OCI-LY7 (cell line): Measurements from ENCODE around the gene TUBA8. TPM values are rescaled to one million over a fixed set of nuclear protein-coding genes. Genes with fewer than 3 reads are reported as not detected.
"Not testable (repeated sequence)": the region's sequence is repeated elsewhere in the genome, so short reads cannot be mapped to it uniquely, and the experiment has no call there.

Experiments
- BruUV-seq: library from RNA; stranded (reverse); fragments of 400-500 nt; replicated peaks from 2 replicates; lab custom pipeline; 2021; lab: Mats Ljungman, UMichigan
- CTCF ChIA-PET: fragments of 300-600 bp; sonication (Branson Sonifier 250); formaldehyde crosslinking; loops from one replicate; lab custom pipeline; 2022; ENCODE audit warnings: antibody characterized with exemption; ENCODE audit not compliant: unreplicated experiment; lab: Charles Lee
- POLR2A ChIA-PET: fragments of 300-600 bp; sonication (Branson Sonifier 250); formaldehyde crosslinking; loops from one replicate; lab custom pipeline; 2022; ENCODE audit warnings: antibody characterized with exemption; lab: Charles Lee
- DNase-seq: peaks from one replicate; pipeline ENCODE4 v3.0.0-alpha.2; 2015; ENCODE audit warnings: low spot score
- H2AFZ ChIP-seq: fragments of 200-600 bp; sonication (generic), shearing (Covaris generic); 2 replicates; pipeline ENCODE4 v1.6.1; 2014; ENCODE audit warnings: mild to moderate bottlenecking, antibody characterized with exemption, low read length, moderate library complexity
- H3K27ac ChIP-seq: fragments of 200-600 bp; sonication (generic); 2 replicates; pipeline ENCODE4 v1.5.1; 2014; ENCODE audit warnings: mixed run types, low read depth, mild to moderate bottlenecking, moderate library complexity, low read length, inconsistent platforms; ENCODE audit not compliant: poor library complexity, severe bottlenecking
- H3K36me3 ChIP-seq: fragments of 200-600 bp; sonication (generic); 2 replicates; pipeline ENCODE4 v1.6.1; 2014; ENCODE audit warnings: mild to moderate bottlenecking, antibody characterized with exemption, low read length, moderate library complexity, mixed read lengths; ENCODE audit not compliant: insufficient read depth
- H3K4me1 ChIP-seq: fragments of 200-600 bp; sonication (generic); 2 replicates; pipeline ENCODE4 v1.5.1; 2014; ENCODE audit warnings: mild to moderate bottlenecking, low read length; ENCODE audit not compliant: insufficient read depth, poor library complexity, severe bottlenecking
- H3K4me2 ChIP-seq: fragments of 200-600 bp; sonication (generic); 2 replicates; pipeline ENCODE4 v1.6.1; 2014; ENCODE audit warnings: mild to moderate bottlenecking, low read length
- H3K4me3 ChIP-seq: fragments of 200-600 bp; sonication (generic); 2 replicates; pipeline ENCODE4 v1.5.1; 2014; ENCODE audit warnings: mild to moderate bottlenecking, low read depth, low read length; ENCODE audit not compliant: poor library complexity, severe bottlenecking
- H3K79me2 ChIP-seq: fragments of 200-600 bp; sonication (generic); 2 replicates; pipeline ENCODE4 v1.6.1; 2016; ENCODE audit warnings: low read depth, mild to moderate bottlenecking, low read length, moderate library complexity, mixed read lengths; ENCODE audit not compliant: insufficient read depth
- H3K9me2 ChIP-seq: fragments of 200-600 bp; sonication (generic); 2 replicates; pipeline ENCODE4 v1.6.1; 2016; ENCODE audit warnings: mild to moderate bottlenecking, low read length, mixed read lengths; ENCODE audit not compliant: insufficient read depth
- H3K9me3 ChIP-seq: fragments of 200-600 bp; sonication (generic); 2 replicates; pipeline ENCODE4 v1.6.1; 2014; ENCODE audit warnings: mild to moderate bottlenecking, mixed run types, low read length, mixed read lengths
- H4K20me1 ChIP-seq: fragments of 200-600 bp; sonication (generic); 2 replicates; pipeline ENCODE4 v1.6.1; 2014; ENCODE audit warnings: mild to moderate bottlenecking, antibody characterized with exemption, low read length, moderate library complexity, mixed read lengths; ENCODE audit not compliant: insufficient read depth
- EZH2phosphoT487 ChIP-seq: fragments of 200-600 bp; sonication (generic); IDR thresholded peaks from 2 replicates; pipeline ENCODE4 v1.6.1; 2018; ENCODE audit warnings: low read depth, borderline replicate concordance, mild to moderate bottlenecking, mixed run types, antibody characterized with exemption, low read length, moderate library complexity, mixed read lengths
- intact Hi-C: fragments of 100-400 bp; cut with micrococcal nuclease; formaldehyde crosslinking; loops from one replicate; pipeline ENCODE4 v1.10.0; 2022; ENCODE audit not compliant: unreplicated experiment
- total RNA-seq, 2 experiments: library from RNA; depleted of rRNA in 1 of 2; stranded (reverse); fragments of >200 nt in 1 of 2; shearing (Covaris generic) in 1 of 2; gene quantifications; 2 replicates each; pipeline ENCODE4 v1.2.3, GENCODE V29; 2014 to 2022
- TF ChIP-seq, protein P1 (sequence below): fragments of 200-600 bp; sonication (generic); conservative IDR thresholded peaks from 2 replicates; pipeline ENCODE4 v1.5.1; 2014; ENCODE audit warnings: mild to moderate bottlenecking, antibody characterized with exemption, low read length, moderate library complexity, mixed read lengths

The TUBA8 gene
- total RNA-seq, 2 experiments from 2014 or later = 1.9 to 2.0 TPM

DNA sequence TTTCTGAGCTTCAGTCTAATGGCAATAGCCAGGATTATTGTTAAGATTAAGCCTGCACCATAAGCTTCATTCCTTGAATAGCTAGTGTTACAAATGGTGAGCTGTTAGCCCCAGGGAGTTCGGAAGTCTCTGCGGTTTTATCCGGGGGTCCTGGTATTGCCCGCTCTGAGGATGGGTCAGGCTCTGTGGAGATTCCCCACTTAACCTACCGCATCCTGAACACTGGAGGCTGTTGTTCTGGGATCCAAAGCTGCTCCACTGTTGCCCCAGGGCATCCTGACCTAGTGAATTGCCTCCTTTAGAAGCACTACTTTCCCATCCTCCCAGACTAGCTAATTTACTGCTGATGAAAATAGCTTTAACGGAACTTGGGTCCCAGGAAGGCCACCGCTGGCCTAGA lies 47.3 kb upstream of the TUBA8 start:
- H3K9me2 ChIP-seq = no peaks in the 10 kb centered on the region
- BruUV-seq = no TSS peak
- no peaks in the 10 kb centered on the region for H3K36me3 ChIP-seq
- no peaks in the 10 kb centered on the region for H4K20me1 ChIP-seq
- no peak overlapping the region for H2AFZ ChIP-seq
- intact Hi-C loops = no loop called here
- ChIA-PET CTCF (interaction anchor here (0.9 to 1.1 kb wide), 2 partner anchors 35 to 38 kb away, joined by 3 read pairs; no protein-coding TSS in a partner anchor), POLR2A (interaction anchor here (0.6 to 2.4 kb wide), 8 partner anchors 9 to 888 kb away, joined by 3 to 7 read pairs (median 3); partner anchors contain the start of gene PEX26)
- H3K4me3 ChIP-seq = no peak overlapping the region
- H3K4me1 ChIP-seq = peaks cover 73% of the 10 kb centered on the region
- no peak for DNase-seq
- no peak for TF ChIP-seq EZH2phosphoT487
- TF ChIP-seq, protein P1, sequence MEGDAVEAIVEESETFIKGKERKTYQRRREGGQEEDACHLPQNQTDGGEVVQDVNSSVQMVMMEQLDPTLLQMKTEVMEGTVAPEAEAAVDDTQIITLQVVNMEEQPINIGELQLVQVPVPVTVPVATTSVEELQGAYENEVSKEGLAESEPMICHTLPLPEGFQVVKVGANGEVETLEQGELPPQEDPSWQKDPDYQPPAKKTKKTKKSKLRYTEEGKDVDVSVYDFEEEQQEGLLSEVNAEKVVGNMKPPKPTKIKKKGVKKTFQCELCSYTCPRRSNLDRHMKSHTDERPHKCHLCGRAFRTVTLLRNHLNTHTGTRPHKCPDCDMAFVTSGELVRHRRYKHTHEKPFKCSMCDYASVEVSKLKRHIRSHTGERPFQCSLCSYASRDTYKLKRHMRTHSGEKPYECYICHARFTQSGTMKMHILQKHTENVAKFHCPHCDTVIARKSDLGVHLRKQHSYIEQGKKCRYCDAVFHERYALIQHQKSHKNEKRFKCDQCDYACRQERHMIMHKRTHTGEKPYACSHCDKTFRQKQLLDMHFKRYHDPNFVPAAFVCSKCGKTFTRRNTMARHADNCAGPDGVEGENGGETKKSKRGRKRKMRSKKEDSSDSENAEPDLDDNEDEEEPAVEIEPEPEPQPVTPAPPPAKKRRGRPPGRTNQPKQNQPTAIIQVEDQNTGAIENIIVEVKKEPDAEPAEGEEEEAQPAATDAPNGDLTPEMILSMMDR = no peak
- H3K4me2 ChIP-seq = no peak overlapping the region
- H3K9me3 ChIP-seq = no peaks in the 10 kb centered on the region
- 0 out of 2 replicates have a peak, but pooled peaks cover 1% of the 10 kb centered on the region for H3K79me2 ChIP-seq
- H3K27ac ChIP-seq = no peak overlapping the region

DNA sequence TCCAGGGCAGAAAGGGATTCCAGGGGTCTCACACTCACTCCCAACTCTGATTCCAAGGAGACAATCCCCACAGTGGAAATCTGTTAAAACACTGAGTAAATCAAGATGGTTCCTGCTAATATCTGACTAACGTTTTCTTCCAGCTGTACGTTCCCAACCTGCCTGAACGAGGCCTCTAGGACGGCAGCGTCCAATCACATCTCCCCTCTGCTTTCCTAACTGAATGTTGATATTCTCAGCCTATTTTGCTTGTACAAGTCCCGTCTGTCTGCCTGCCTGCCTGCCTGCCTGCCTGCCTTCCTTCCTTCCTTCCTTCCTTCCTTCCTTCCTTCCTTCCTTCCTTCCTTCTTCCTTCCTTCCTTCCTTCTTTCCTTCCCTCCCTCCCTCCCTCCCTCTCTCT lies 46.9 kb upstream of the TUBA8 start:
- BruUV-seq, H4K20me1 ChIP-seq, H2AFZ ChIP-seq, H3K9me2 ChIP-seq, DNase-seq, H3K9me3 ChIP-seq, CTCF ChIA-PET, H3K4me2 ChIP-seq, H3K36me3 ChIP-seq, H3K79me2 ChIP-seq, intact Hi-C loops, H3K4me3 ChIP-seq, H3K27ac ChIP-seq: not testable (repeated sequence)
- H3K4me1 ChIP-seq = peaks cover 73% of the 10 kb centered on the region
- POLR2A ChIA-PET = interaction anchor here (0.6 to 2.4 kb wide), 5 partner anchors 12 to 35 kb away, joined by 3 to 7 read pairs (median 3); partner anchors contain the start of gene PEX26

DNA sequence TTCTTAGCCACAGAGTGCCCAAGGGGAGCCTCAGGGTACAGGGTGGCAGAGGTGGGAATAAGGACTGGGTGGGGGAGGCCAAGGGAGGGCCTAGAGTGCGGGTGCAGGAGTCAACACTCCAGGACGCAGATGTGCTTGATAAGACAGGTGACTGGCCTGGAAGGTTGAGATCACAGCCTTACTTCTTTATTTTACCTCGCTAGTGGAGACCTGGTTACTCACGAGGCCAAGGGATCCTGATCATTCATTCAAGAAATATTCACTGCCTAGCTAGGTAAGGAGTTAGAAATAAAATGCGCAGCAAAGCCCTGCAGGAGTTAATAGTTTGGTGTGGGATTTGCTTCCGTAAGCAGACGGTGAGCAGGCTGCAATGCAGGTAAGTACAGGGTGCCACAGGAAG lies 46.0 kb upstream of the TUBA8 start:
- BruUV-seq = no TSS peak
- H3K79me2 ChIP-seq = peaks cover 3% of the 10 kb centered on the region; the same call in 1 of the 2 replicates
- peak overlapping the region; percentile 99 for H3K27ac ChIP-seq
- peak overlapping the region; percentile 58 for H3K4me3 ChIP-seq
- TF ChIP-seq, protein P1 = no peak
- no peak for TF ChIP-seq EZH2phosphoT487
- no peaks in the 10 kb centered on the region for H3K9me2 ChIP-seq
- H3K36me3 ChIP-seq = no peaks in the 10 kb centered on the region
- ChIA-PET CTCF (interaction anchor here (0.6 to 1.6 kb wide), 4 partner anchors 8 to 152 kb away, joined by 3 to 9 read pairs (median 4); no protein-coding TSS in a partner anchor), POLR2A (interaction anchor here (0.6 to 2.7 kb wide), 9 partner anchors 8 to 265 kb away, joined by 3 to 31 read pairs (median 3); no protein-coding TSS in a partner anchor)
- H3K4me2 ChIP-seq = peak overlapping the region; percentile 84
- H4K20me1 ChIP-seq = no peaks in the 10 kb centered on the region
- H3K9me3 ChIP-seq = no peaks in the 10 kb centered on the region
- peak overlapping the region; percentile 27; the same call in 1 of the 2 replicates for H2AFZ ChIP-seq
- intact Hi-C loops = loop anchor here (5.0 kb wide), 1 partner anchor 292 kb away; the partner anchor contains the start of gene BID
- DNase-seq = no peak
- H3K4me1 ChIP-seq = peaks cover 75% of the 10 kb centered on the region
